Progenitor cell of endocrine pancreas (in vitro differentiated cells): ENCODE results near the gene DNAJA4. TPM values are rescaled to one million over a fixed set of nuclear protein-coding genes. Genes with fewer than 3 reads are reported as not detected.

Source experiments
- DNase-seq: peaks from one replicate; pipeline ENCODE4 v3.0.0; 2021; ENCODE audit warnings: low spot score; ENCODE audit not compliant: unreplicated experiment
- H3K27ac Mint-ChIP-seq: 2 replicates; pipeline ENCODE4 v1.8.0; 2021; ENCODE audit warnings: mild to moderate bottlenecking, moderate library complexity, mixed read lengths
- H3K27me3 Mint-ChIP-seq: 2 replicates; pipeline ENCODE4 v1.8.0; 2021; ENCODE audit warnings: mixed read lengths
- H3K36me3 Mint-ChIP-seq: 2 replicates; pipeline ENCODE4 v1.8.0; 2022; ENCODE audit warnings: mixed read lengths; ENCODE audit not compliant: insufficient read depth
- H3K4me1 Mint-ChIP-seq: 2 replicates; pipeline ENCODE4 v1.8.0; 2021; ENCODE audit warnings: low read depth, mixed read lengths
- H3K4me3 Mint-ChIP-seq: 2 replicates; pipeline ENCODE4 v1.8.0; 2021; ENCODE audit warnings: low read depth, mild to moderate bottlenecking, moderate library complexity, mixed read lengths
- H3K9me3 Mint-ChIP-seq: 2 replicates; pipeline ENCODE4 v1.8.0; 2021; ENCODE audit warnings: low read depth, mixed read lengths
- total RNA-seq: library from RNA; stranded (reverse); gene quantifications from 2 replicates; pipeline ENCODE4 v1.2.1, GENCODE V29; 2021
- TF ChIP-seq, protein P1 (sequence below): fragments of 200-600 bp; sonication (generic); IDR thresholded peaks from one replicate; pipeline ENCODE4 v1.5.0; 2021; ENCODE audit warnings: antibody characterized with exemption, mild to moderate bottlenecking; ENCODE audit not compliant: unreplicated experiment

DNAJA4 gene
- total RNA-seq, 1 donor from 2014 or later: 4.8 TPM

- Mint-ChIP-seq H3K27me3 (peaks cover 35% of the 10 kb centered on the region), H3K9me3 (no peaks in the 10 kb centered on the region), H3K36me3 (no peaks in the 10 kb centered on the region), H3K4me3 (no peak overlapping the region), H3K27ac (peak overlapping the region; percentile 49), H3K4me1 (peaks cover 3% of the 10 kb centered on the region)
- TF ChIP-seq, protein P1, sequence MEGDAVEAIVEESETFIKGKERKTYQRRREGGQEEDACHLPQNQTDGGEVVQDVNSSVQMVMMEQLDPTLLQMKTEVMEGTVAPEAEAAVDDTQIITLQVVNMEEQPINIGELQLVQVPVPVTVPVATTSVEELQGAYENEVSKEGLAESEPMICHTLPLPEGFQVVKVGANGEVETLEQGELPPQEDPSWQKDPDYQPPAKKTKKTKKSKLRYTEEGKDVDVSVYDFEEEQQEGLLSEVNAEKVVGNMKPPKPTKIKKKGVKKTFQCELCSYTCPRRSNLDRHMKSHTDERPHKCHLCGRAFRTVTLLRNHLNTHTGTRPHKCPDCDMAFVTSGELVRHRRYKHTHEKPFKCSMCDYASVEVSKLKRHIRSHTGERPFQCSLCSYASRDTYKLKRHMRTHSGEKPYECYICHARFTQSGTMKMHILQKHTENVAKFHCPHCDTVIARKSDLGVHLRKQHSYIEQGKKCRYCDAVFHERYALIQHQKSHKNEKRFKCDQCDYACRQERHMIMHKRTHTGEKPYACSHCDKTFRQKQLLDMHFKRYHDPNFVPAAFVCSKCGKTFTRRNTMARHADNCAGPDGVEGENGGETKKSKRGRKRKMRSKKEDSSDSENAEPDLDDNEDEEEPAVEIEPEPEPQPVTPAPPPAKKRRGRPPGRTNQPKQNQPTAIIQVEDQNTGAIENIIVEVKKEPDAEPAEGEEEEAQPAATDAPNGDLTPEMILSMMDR: no peak
- DNase-seq: no peak
These were observed 40.1 kb downstream of the DNAJA4 start for GRCh38 chr15:78304216-78305066.

GRCh38 chr15:78306176-78306774, 41.9 kb downstream of the DNAJA4 start:
- DNase-seq: no peak
- peaks cover 1% of the 10 kb centered on the region for H3K4me1 Mint-ChIP-seq
- no peak overlapping the region for H3K27ac Mint-ChIP-seq
- H3K4me3 Mint-ChIP-seq: no peak overlapping the region
- H3K36me3 Mint-ChIP-seq: no peaks in the 10 kb centered on the region
- no peaks in the 10 kb centered on the region for H3K9me3 Mint-ChIP-seq
- peaks cover 34% of the 10 kb centered on the region for H3K27me3 Mint-ChIP-seq
- TF ChIP-seq, protein P1: no peak

GRCh38 chr15:78307976-78308375, 43.6 kb downstream of the DNAJA4 start:
- peaks cover 28% of the 10 kb centered on the region for H3K27me3 Mint-ChIP-seq
- H3K9me3 Mint-ChIP-seq: no peaks in the 10 kb centered on the region
- H3K27ac Mint-ChIP-seq: no peak overlapping the region
- no peak for DNase-seq
- peaks cover 1% of the 10 kb centered on the region for H3K4me1 Mint-ChIP-seq
- TF ChIP-seq, protein P1: no peak
- no peaks in the 10 kb centered on the region for H3K36me3 Mint-ChIP-seq
- H3K4me3 Mint-ChIP-seq: no peak overlapping the region

- TF ChIP-seq, protein P1: peak; percentile 93
- Mint-ChIP-seq H3K4me3 (no peak overlapping the region), H3K4me1 (peaks cover 1% of the 10 kb centered on the region), H3K36me3 (no peaks in the 10 kb centered on the region), H3K9me3 (no peaks in the 10 kb centered on the region), H3K27me3 (peaks cover 28% of the 10 kb centered on the region), H3K27ac (no peak overlapping the region)
- peak; percentile 83 for DNase-seq
These were observed 44.2 kb downstream of the DNAJA4 start for GRCh38 chr15:78308422-78309032.

GRCh38 chr15:78311292-78311691, 46.9 kb downstream of the DNAJA4 start:
- Mint-ChIP-seq H3K4me3 (no peak overlapping the region), H3K36me3 (no peaks in the 10 kb centered on the region), H3K4me1 (peaks cover 3% of the 10 kb centered on the region), H3K27ac (no peak overlapping the region), H3K9me3 (no peaks in the 10 kb centered on the region), H3K27me3 (peaks cover 27% of the 10 kb centered on the region)
- TF ChIP-seq, protein P1: no peak
- DNase-seq: no peak
